GM12864 (cell line): ENCODE results near the gene C1orf174.

Experiments
- DNase-seq: peaks from one replicate; pipeline ENCODE4 v3.0.0-alpha.2; 2011; ENCODE audit warnings: low read depth
- H3K4me3 ChIP-seq: 2 replicates; pipeline ENCODE4 v1.5.1; 2011; ENCODE audit warnings: mild to moderate bottlenecking, low read depth, low read length, control low read depth
- TF ChIP-seq, protein P1 (sequence below): IDR thresholded peaks from 2 replicates; pipeline ENCODE4 v1.5.1; 2011; ENCODE audit warnings: low read depth, mild to moderate bottlenecking, moderate library complexity, low read length, control low read depth, inconsistent platforms; ENCODE audit errors: missing control alignments

The C1orf174 gene

DNA sequence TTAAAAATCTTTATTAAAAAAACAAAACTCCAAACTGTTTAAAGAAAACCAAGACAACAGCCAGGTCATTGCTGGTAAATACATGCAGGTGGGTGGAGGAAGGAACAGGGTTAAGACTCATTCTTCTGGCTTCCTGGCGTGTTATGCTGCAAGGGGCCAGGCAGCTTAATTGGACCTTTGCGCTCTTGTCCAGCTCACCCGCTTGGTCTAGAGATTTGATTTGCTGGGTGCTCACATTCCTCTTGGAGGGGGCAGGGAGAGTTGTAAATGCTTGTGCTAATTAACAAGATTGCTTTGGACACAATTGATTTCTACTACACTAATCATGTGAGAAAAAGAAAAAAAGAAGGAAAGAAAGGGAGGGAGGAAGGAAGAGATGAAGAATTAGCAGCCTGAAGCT, 53.5 kb downstream of the C1orf174 start:
- TF ChIP-seq, protein P1, sequence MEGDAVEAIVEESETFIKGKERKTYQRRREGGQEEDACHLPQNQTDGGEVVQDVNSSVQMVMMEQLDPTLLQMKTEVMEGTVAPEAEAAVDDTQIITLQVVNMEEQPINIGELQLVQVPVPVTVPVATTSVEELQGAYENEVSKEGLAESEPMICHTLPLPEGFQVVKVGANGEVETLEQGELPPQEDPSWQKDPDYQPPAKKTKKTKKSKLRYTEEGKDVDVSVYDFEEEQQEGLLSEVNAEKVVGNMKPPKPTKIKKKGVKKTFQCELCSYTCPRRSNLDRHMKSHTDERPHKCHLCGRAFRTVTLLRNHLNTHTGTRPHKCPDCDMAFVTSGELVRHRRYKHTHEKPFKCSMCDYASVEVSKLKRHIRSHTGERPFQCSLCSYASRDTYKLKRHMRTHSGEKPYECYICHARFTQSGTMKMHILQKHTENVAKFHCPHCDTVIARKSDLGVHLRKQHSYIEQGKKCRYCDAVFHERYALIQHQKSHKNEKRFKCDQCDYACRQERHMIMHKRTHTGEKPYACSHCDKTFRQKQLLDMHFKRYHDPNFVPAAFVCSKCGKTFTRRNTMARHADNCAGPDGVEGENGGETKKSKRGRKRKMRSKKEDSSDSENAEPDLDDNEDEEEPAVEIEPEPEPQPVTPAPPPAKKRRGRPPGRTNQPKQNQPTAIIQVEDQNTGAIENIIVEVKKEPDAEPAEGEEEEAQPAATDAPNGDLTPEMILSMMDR = no peak
- no peak for DNase-seq
- H3K4me3 ChIP-seq = no peak overlapping the region

DNA sequence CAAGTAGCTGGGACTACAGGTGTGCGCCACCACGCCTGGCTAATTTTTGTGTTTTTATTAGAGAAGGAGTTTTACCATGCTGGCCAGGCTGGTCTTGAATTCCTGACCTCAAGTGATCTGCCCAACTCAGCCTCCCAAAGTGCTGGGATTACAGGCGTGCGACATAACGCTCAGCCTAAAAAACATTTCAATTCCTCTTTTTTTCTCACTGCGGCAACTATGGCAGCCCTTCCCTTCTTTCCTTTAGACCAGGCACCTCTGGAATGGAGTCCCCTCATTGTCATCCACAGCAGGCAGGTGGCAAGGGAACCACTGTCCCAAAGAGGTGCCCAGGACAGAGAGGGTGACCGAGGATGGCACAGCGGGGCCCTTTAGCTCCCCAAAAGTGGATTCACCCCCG, 57.2 kb downstream of the C1orf174 start:
- H3K4me3 ChIP-seq = no peak overlapping the region
- no peak for DNase-seq
- TF ChIP-seq, protein P1 = no peak

DNA sequence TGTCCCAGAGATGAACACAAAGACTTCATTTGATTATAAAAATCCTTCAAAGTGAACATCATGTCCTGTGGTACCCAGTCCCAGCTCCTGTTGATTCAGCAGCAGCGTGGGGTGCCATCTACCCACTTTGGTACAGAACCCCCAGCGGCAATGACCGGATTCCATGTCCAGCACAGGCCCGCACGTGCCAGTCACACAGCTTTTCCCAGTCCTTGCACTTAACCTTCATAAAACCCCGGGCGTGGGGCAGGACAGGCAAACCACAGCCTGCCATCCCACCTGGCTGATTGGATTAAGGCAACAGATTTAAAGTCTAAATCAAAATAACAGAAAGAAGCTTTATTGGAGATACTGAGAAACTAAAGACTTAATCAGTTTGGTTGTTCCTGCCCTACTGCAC, 58.6 kb downstream of the C1orf174 start:
- DNase-seq = no peak
- H3K4me3 ChIP-seq = no peak overlapping the region
- TF ChIP-seq, protein P1 = no peak
